ENCODE data around the gene ATP10A.

Gene ATP10A

GRCh38 chr15:25718597-25718996 is 144.5 kb downstream of the ATP10A start:
- H3K4me1 ChIP-seq (ENCODE audit: control insufficient read depth in 1 of 2, insufficient read depth in 2 of 2, low read length in 2 of 2): no peaks in the 10 kb centered on the region
- no peak overlapping the region for H2BK120ac ChIP-seq (ENCODE audit: insufficient read depth, low read length, poor library complexity)
- H4K12ac ChIP-seq (ENCODE audit: low read depth, low read length): no peak overlapping the region
- H3K79me2 ChIP-seq (ENCODE audit: control insufficient read depth, insufficient read depth, low read length, poor library complexity): no peaks in the 10 kb centered on the region
- H3K9ac ChIP-seq (ENCODE audit: low read length): no peak overlapping the region
- no peak overlapping the region for H3K4ac ChIP-seq (ENCODE audit: low read depth, low read length)
- no peak overlapping the region for H2AFZ ChIP-seq (ENCODE audit: insufficient read depth, low read length, poor library complexity)
- H3K4me2 ChIP-seq (ENCODE audit: low read length): no peak overlapping the region
- no CpG with 5 or more reads among the region's 8 CpGs for WGBS (ENCODE audit: extremely low coverage, insufficient coverage, insufficient read length)
- no peak overlapping the region for H4K8ac ChIP-seq (ENCODE audit: low read depth, low read length)
- no peak overlapping the region for H3K23ac ChIP-seq (ENCODE audit: low read length)
- H3K4me3 ChIP-seq (ENCODE audit: low read depth, low read length): no peak overlapping the region
- no peak overlapping the region for H2BK12ac ChIP-seq (ENCODE audit: low read length)
- H4K91ac ChIP-seq (ENCODE audit: low read depth, low read length): no peak overlapping the region
- H3K18ac ChIP-seq (ENCODE audit: low read length): no peak overlapping the region
- H3K27ac ChIP-seq (ENCODE audit: low read depth, low read length): no peak overlapping the region
- no peak for DNase-seq
- no peaks in the 10 kb centered on the region for H3K36me3 ChIP-seq (ENCODE audit: control insufficient read depth in 1 of 2, insufficient read depth in 2 of 2, low read length in 2 of 2)
- no peak overlapping the region for H2AK5ac ChIP-seq (ENCODE audit: low read length)
- H3K79me1 ChIP-seq (ENCODE audit: low read length): no peaks in the 10 kb centered on the region
- H3K9me3 ChIP-seq (ENCODE audit: insufficient read depth, low read depth, low read length): no peaks in the 10 kb centered on the region
- H2BK5ac ChIP-seq (ENCODE audit: low read depth, low read length, poor library complexity): no peak overlapping the region
- H3K27me3 ChIP-seq (ENCODE audit: insufficient read depth, low read length): no peaks in the 10 kb centered on the region
- no peak overlapping the region for H3K14ac ChIP-seq (ENCODE audit: low read length)

- no peak overlapping the region for H3K27ac ChIP-seq (ENCODE audit: low read depth, low read length)
- no peaks in the 10 kb centered on the region for H3K79me2 ChIP-seq (ENCODE audit: control insufficient read depth, insufficient read depth, low read length, poor library complexity)
- no peak overlapping the region for H4K12ac ChIP-seq (ENCODE audit: low read depth, low read length)
- no CpG with 5 or more reads among the region's 20 CpGs for WGBS (ENCODE audit: extremely low coverage, insufficient coverage, insufficient read length)
- H2BK12ac ChIP-seq (ENCODE audit: low read length): no peak overlapping the region
- H3K18ac ChIP-seq (ENCODE audit: low read length): no peak overlapping the region
- H3K9me3 ChIP-seq (ENCODE audit: insufficient read depth, low read depth, low read length): no peaks in the 10 kb centered on the region
- DNase-seq: no peak
- no peaks in the 10 kb centered on the region for H3K4me1 ChIP-seq (ENCODE audit: control insufficient read depth in 1 of 2, insufficient read depth in 2 of 2, low read length in 2 of 2)
- no peak overlapping the region for H3K14ac ChIP-seq (ENCODE audit: low read length)
- no peak overlapping the region for H2AK5ac ChIP-seq (ENCODE audit: low read length)
- H2BK5ac ChIP-seq (ENCODE audit: low read depth, low read length, poor library complexity): no peak overlapping the region
- no peak overlapping the region for H3K4me2 ChIP-seq (ENCODE audit: low read length)
- no peaks in the 10 kb centered on the region for H3K79me1 ChIP-seq (ENCODE audit: low read length)
- H3K27me3 ChIP-seq (ENCODE audit: insufficient read depth, low read length): no peaks in the 10 kb centered on the region
- no peak overlapping the region for H3K23ac ChIP-seq (ENCODE audit: low read length)
- no peak overlapping the region for H3K9ac ChIP-seq (ENCODE audit: low read length)
- H3K4me3 ChIP-seq (ENCODE audit: low read depth, low read length): no peak overlapping the region
- no peak overlapping the region for H4K91ac ChIP-seq (ENCODE audit: low read depth, low read length)
- no peak overlapping the region for H2AFZ ChIP-seq (ENCODE audit: insufficient read depth, low read length, poor library complexity)
- no peak overlapping the region for H3K4ac ChIP-seq (ENCODE audit: low read depth, low read length)
- H3K36me3 ChIP-seq (ENCODE audit: control insufficient read depth in 1 of 2, insufficient read depth in 2 of 2, low read length in 2 of 2): no peaks in the 10 kb centered on the region
- H4K8ac ChIP-seq (ENCODE audit: low read depth, low read length): no peak overlapping the region
- no peak overlapping the region for H2BK120ac ChIP-seq (ENCODE audit: insufficient read depth, low read length, poor library complexity)
These were observed 145.0 kb downstream of the ATP10A start for GRCh38 chr15:25718169-25718536.

DNA sequence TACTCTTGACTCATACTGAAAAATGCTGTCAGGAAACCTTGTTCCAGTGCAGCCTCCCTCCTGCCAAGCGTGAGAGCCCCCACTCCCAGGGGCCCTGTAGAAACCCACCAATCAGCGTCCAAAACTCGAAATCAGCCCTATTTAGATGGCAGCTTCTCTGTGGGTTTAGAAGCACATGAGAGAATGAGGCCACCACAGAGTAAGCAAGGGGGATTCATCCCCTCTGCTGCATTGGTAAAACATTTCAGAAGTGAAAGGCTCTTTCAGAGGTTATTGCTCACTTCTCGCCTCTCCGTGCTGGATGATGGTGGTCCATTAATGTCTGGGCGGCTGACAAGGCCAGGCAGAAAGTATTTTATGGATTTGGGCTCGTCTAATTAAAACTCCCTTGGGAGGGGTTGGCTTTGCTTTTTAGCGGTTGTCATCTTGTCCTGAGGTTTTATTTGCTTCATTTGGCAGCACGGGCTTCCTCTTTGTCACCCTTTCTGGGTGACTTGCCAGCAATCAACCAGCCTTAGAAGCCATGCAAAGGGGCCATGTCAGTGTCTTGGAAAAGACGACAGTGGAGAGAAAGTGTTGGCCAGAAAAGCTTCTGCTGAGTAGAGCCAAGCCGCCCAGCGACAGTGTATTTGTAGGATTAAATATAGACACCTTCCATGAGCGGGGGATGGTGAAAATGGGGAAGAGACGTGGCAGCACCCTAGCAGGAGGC is 145.5 kb downstream of the ATP10A start:
- Histone ChIP-seq H3K79me2 (ENCODE audit: control insufficient read depth, insufficient read depth, low read length, poor library complexity) (no peaks in the 10 kb centered on the region), H2AFZ (ENCODE audit: insufficient read depth, low read length, poor library complexity) (no peak overlapping the region), H4K8ac (ENCODE audit: low read depth, low read length) (no peak overlapping the region), H3K4me2 (ENCODE audit: low read length) (no peak overlapping the region), H4K91ac (ENCODE audit: low read depth, low read length) (no peak overlapping the region), H3K23ac (ENCODE audit: low read length) (no peak overlapping the region), H3K36me3 (ENCODE audit: control insufficient read depth in 1 of 2, insufficient read depth in 2 of 2, low read length in 2 of 2) (no peaks in the 10 kb centered on the region), H3K79me1 (ENCODE audit: low read length) (no peaks in the 10 kb centered on the region), H2AK5ac (ENCODE audit: low read length) (no peak overlapping the region), H2BK5ac (ENCODE audit: low read depth, low read length, poor library complexity) (no peak overlapping the region), H3K18ac (ENCODE audit: low read length) (no peak overlapping the region), H4K12ac (ENCODE audit: low read depth, low read length) (no peak overlapping the region), H3K14ac (ENCODE audit: low read length) (no peak overlapping the region), H3K27ac (ENCODE audit: low read depth, low read length) (no peak overlapping the region), H3K27me3 (ENCODE audit: insufficient read depth, low read length) (no peaks in the 10 kb centered on the region), H3K9me3 (ENCODE audit: insufficient read depth, low read depth, low read length) (no peaks in the 10 kb centered on the region), H3K4me1 (ENCODE audit: control insufficient read depth in 1 of 2, insufficient read depth in 2 of 2, low read length in 2 of 2) (no peaks in the 10 kb centered on the region), H2BK12ac (ENCODE audit: low read length) (no peak overlapping the region), H3K4me3 (ENCODE audit: low read depth, low read length) (no peak overlapping the region), H3K4ac (ENCODE audit: low read depth, low read length) (no peak overlapping the region), H2BK120ac (ENCODE audit: insufficient read depth, low read length, poor library complexity) (no peak overlapping the region), H3K9ac (ENCODE audit: low read length) (no peak overlapping the region)
- DNase-seq: no peak
- no CpG with 5 or more reads among the region's 14 CpGs for WGBS (ENCODE audit: extremely low coverage, insufficient coverage, insufficient read length)

DNA sequence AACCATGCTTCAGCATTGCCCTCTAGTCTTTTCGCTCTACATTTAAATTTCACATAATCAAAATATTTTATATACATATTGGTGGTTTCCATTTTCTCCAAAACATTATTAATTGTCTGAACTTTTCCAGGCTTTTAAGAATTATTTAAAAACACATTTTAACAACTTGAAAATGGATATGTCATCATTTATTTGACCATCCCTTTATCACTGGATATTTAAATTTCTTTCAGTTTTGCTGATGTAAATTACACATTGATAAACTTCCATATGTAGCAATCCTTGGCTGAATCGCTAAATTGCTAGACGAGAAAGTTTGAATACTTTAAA is 146.0 kb downstream of the ATP10A start:
- H3K4ac ChIP-seq (ENCODE audit: low read depth, low read length): no peak overlapping the region
- H3K27me3 ChIP-seq (ENCODE audit: insufficient read depth, low read length): no peaks in the 10 kb centered on the region
- no peak overlapping the region for H3K14ac ChIP-seq (ENCODE audit: low read length)
- no peaks in the 10 kb centered on the region for H3K9me3 ChIP-seq (ENCODE audit: insufficient read depth, low read depth, low read length)
- H3K79me2 ChIP-seq (ENCODE audit: control insufficient read depth, insufficient read depth, low read length, poor library complexity): no peaks in the 10 kb centered on the region
- H3K18ac ChIP-seq (ENCODE audit: low read length): no peak overlapping the region
- no peak overlapping the region for H2AK5ac ChIP-seq (ENCODE audit: low read length)
- no peak overlapping the region for H2BK120ac ChIP-seq (ENCODE audit: insufficient read depth, low read length, poor library complexity)
- no peak overlapping the region for H2BK12ac ChIP-seq (ENCODE audit: low read length)
- 100% methylated on average over 1 of the region's 3 CpGs for WGBS (ENCODE audit: extremely low coverage, insufficient coverage, insufficient read length)
- H2BK5ac ChIP-seq (ENCODE audit: low read depth, low read length, poor library complexity): no peak overlapping the region
- no peaks in the 10 kb centered on the region for H3K79me1 ChIP-seq (ENCODE audit: low read length)
- no peaks in the 10 kb centered on the region for H3K36me3 ChIP-seq (ENCODE audit: control insufficient read depth in 1 of 2, insufficient read depth in 2 of 2, low read length in 2 of 2)
- H3K23ac ChIP-seq (ENCODE audit: low read length): no peak overlapping the region
- no peak overlapping the region for H3K9ac ChIP-seq (ENCODE audit: low read length)
- H4K91ac ChIP-seq (ENCODE audit: low read depth, low read length): no peak overlapping the region
- no peak overlapping the region for H4K8ac ChIP-seq (ENCODE audit: low read depth, low read length)
- DNase-seq: peak in 1 of 2 donors; percentile 52
- no peak overlapping the region for H3K27ac ChIP-seq (ENCODE audit: low read depth, low read length)
- no peak overlapping the region for H3K4me3 ChIP-seq (ENCODE audit: low read depth, low read length)
- no peak overlapping the region for H2AFZ ChIP-seq (ENCODE audit: insufficient read depth, low read length, poor library complexity)
- H3K4me1 ChIP-seq (ENCODE audit: control insufficient read depth in 1 of 2, insufficient read depth in 2 of 2, low read length in 2 of 2): no peaks in the 10 kb centered on the region
- H4K12ac ChIP-seq (ENCODE audit: low read depth, low read length): no peak overlapping the region
- H3K4me2 ChIP-seq (ENCODE audit: low read length): no peak overlapping the region
